ENCODE measurements around the gene HOXD13.

The HOXD13 gene

GRCh38 chr2:176067589-176068418 lies 24.7 kb upstream of the HOXD13 start:
- H3K27me3 ChIP-seq: peaks cover 0 to 67% of the 10 kb centered on the region in 2 donors
- H3K36me3 ChIP-seq: no peaks in the 10 kb centered on the region
- no peak for DNase-seq
- intact Hi-C loops (cut with DNase I; ENCODE audit: low total_unique reads): loop anchor here (5.0 kb wide), 1 partner anchor 46 kb away; no protein-coding TSS in a partner anchor
- no peak overlapping the region for H3K27ac ChIP-seq
- H3K4me3 ChIP-seq: peak overlapping the region; percentile 17 to 51
- no peak for TF ChIP-seq CTCF (IDR thresholded peaks at IDR 0.05)
- no peaks in the 10 kb centered on the region for H3K9me3 ChIP-seq
- H3K4me1 ChIP-seq: peaks cover 0 to 23% (median 19%) of the 10 kb centered on the region in 4 donors

DNA sequence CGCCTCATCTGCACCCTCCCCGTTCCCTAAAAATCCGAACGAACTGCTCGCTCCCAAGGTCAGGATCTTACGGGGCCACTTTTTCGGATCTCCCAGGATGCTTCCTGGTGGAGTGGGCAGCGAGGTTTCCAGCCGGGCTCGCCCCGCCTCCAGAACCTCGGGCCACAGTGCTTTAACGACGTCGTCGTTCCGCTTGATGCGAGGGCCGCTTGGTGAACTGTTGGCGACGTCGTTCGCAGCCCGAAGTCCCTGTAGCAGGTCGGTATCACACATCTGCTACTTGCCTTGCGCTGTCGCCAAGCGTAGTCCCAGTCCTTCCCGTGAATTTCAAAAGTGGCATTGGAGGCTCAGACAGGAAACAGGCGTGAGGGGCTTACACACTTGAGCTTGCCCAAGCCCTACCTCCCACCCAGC lies 24.1 kb upstream of the HOXD13 start:
- no peaks in the 10 kb centered on the region for H3K9me3 ChIP-seq
- H3K36me3 ChIP-seq: no peaks in the 10 kb centered on the region
- peaks cover 0 to 30% (median 22%) of the 10 kb centered on the region in 4 donors for H3K4me1 ChIP-seq
- DNase-seq: no peak
- no peak overlapping the region for H3K4me3 ChIP-seq
- peaks cover 0 to 72% of the 10 kb centered on the region in 2 donors for H3K27me3 ChIP-seq
- no peak for TF ChIP-seq CTCF (IDR thresholded peaks at IDR 0.05)
- no peak overlapping the region for H3K27ac ChIP-seq
- intact Hi-C loops (cut with DNase I; ENCODE audit: low total_unique reads): loop anchor here (5.0 kb wide), 1 partner anchor 46 kb away; no protein-coding TSS in a partner anchor

DNA sequence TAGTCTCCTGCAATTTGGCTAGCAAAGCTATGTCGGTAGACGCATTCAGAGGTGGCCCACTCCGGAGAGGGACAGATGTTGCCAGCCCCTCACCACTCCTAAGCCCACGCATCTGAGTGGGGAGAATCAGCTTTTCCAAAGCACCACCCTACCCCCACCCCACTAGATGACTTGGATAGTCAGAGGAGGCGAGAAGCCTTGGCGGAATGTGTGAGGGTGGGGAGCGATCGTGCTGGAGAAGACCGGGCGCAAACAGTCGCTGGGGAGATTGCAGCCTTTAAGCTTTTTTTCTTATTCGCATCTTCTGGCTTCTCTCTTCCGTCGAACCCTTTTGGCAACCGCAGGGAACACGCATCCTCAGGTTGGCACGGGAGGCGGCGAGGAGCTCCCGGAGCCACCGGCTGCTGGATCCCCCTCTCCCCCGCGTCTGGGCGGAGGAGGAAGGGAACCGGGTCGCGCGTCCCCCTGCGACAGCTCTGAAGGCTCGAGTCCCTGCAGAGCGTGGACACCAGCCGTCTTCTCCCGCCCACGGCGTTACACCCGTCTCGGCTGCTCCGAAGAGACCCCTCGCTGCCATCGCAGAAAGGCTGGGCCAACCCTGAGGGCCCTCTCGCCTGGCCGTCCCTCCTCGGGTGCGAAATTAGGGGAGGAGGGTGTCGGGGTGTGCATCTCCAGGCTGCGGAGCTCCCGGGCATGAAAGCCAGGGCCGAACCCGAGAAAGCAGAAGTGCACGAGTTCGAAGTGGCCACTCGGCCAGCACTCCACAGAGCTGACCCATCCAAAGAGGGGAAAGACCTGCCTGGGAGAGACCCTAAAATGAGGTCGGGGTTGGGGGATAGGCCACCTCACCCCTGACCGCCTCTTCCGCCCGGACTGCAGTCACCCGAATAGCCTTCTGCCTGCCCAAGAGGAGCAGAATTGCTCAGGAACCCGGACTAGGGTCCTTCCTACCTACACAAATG lies 20.9 kb upstream of the HOXD13 start:
- Histone ChIP-seq H3K36me3 (no peaks in the 10 kb centered on the region), H3K4me1 (peaks cover 0 to 31% (median 23%) of the 10 kb centered on the region in 4 donors), H3K9me3 (no peaks in the 10 kb centered on the region), H3K27ac (no peak overlapping the region), H3K27me3 (peaks cover 0 to 100% of the 10 kb centered on the region in 2 donors), H3K4me3 (no peak overlapping the region)
- intact Hi-C loops (cut with DNase I; ENCODE audit: low total_unique reads): no loop called here
- TF ChIP-seq CTCF (IDR thresholded peaks at IDR 0.05): no peak
- no peak for DNase-seq

DNA sequence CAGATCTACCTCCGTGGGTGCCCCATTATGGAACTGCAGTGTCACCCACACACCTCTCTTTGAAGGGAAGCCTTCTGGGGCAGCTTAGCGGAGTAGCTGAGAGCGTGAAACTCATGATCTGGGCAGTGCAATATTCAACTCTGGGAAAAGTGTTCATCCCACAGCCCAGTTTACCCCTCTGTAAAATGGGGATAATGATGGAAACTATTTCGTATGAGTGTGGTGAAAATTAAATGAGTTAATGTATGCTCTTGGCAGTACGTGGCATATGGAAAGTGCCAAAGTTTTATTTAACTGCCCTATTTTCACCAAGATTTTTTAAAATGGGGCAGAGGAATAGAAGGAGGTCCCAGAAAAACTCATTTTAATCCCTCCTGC lies 20.2 kb upstream of the HOXD13 start:
- Histone ChIP-seq H3K27ac (no peak overlapping the region), H3K9me3 (no peaks in the 10 kb centered on the region), H3K4me3 (no peak overlapping the region), H3K36me3 (no peaks in the 10 kb centered on the region), H3K27me3 (peaks cover 0 to 100% of the 10 kb centered on the region in 2 donors), H3K4me1 (peaks cover 0 to 25% (median 17%) of the 10 kb centered on the region in 4 donors)
- no peak for DNase-seq
- no peak for TF ChIP-seq CTCF (IDR thresholded peaks at IDR 0.05)
- intact Hi-C loops (cut with DNase I; ENCODE audit: low total_unique reads): no loop called here

GRCh38 chr2:176072951-176073904 lies 19.3 kb upstream of the HOXD13 start:
- TF ChIP-seq CTCF (IDR thresholded peaks at IDR 0.05): no peak
- H3K27me3 ChIP-seq: peaks cover 3 to 100% of the 10 kb centered on the region in 2 donors
- no peaks in the 10 kb centered on the region for H3K36me3 ChIP-seq
- no peak overlapping the region for H3K4me3 ChIP-seq
- no peak overlapping the region for H3K27ac ChIP-seq
- H3K9me3 ChIP-seq: no peaks in the 10 kb centered on the region
- intact Hi-C loops (cut with DNase I; ENCODE audit: low total_unique reads): no loop called here
- peaks cover 0 to 16% (median 9%) of the 10 kb centered on the region in 4 donors for H3K4me1 ChIP-seq
- DNase-seq: no peak
